NCI-H748 (cell line): ENCODE results near the gene STX8.

Source experiments
- DNase-seq: peaks from one replicate; lab custom pipeline; 2025; ENCODE audit not compliant: unreplicated experiment; lab: John Stamatoyannopoulos, UW

Gene STX8

GRCh38 chr17:9242983-9243382, 332.6 kb downstream of the STX8 start:
- DNase-seq, result no peak

GRCh38 chr17:9242497-9242881, 333.1 kb downstream of the STX8 start:
- no peak for DNase-seq

- no peak for DNase-seq
Measured at GRCh38 chr17:9241774-9242496, 333.7 kb downstream of the STX8 start.

- DNase-seq, result no peak
Measured at GRCh38 chr17:9241371-9241712, 334.3 kb downstream of the STX8 start.

- DNase-seq, result peak; percentile 74
Measured at GRCh38 chr17:9240659-9241370, 334.8 kb downstream of the STX8 start.

- peak; percentile 89 for DNase-seq
Measured at GRCh38 chr17:9239793-9240658, 335.6 kb downstream of the STX8 start.

GRCh38 chr17:9239246-9239792, 336.3 kb downstream of the STX8 start:
- DNase-seq, result peak; percentile 42

- no peak for DNase-seq
Measured at GRCh38 chr17:9238340-9239245, 337.0 kb downstream of the STX8 start.

- peak; percentile 94 for DNase-seq
Measured at GRCh38 chr17:9237661-9238301, 337.8 kb downstream of the STX8 start.

GRCh38 chr17:9237053-9237410, 338.6 kb downstream of the STX8 start:
- no peak for DNase-seq

GRCh38 chr17:9236286-9237052, 339.2 kb downstream of the STX8 start:
- DNase-seq, result no peak

- DNase-seq, result no peak
Measured at GRCh38 chr17:9235346-9235745, 340.3 kb downstream of the STX8 start.

GRCh38 chr17:9234389-9234945, 341.2 kb downstream of the STX8 start:
- DNase-seq, result no peak

GRCh38 chr17:9233761-9234160, 341.9 kb downstream of the STX8 start:
- no peak for DNase-seq

GRCh38 chr17:9233271-9233599, 342.4 kb downstream of the STX8 start:
- no peak for DNase-seq

GRCh38 chr17:9232591-9233270, 342.9 kb downstream of the STX8 start:
- DNase-seq, result no peak

GRCh38 chr17:9232155-9232475, 343.5 kb downstream of the STX8 start:
- no peak for DNase-seq

GRCh38 chr17:9231449-9232154, 344.0 kb downstream of the STX8 start:
- no peak for DNase-seq
